ENCODE results near the gene TMC7. TPM values are rescaled to one million over a fixed set of nuclear protein-coding genes. Genes with fewer than 3 reads are reported as not detected.

TMC7 gene
- total RNA-seq, 1 experiment from 2014 or later = 5.2 TPM

GRCh38 chr16:19095654-19096053 lies 111.9 kb downstream of the TMC7 start:
- no peaks in the 10 kb centered on the region for H4K20me1 ChIP-seq (ENCODE audit: insufficient read depth)
- ATAC-seq = peak; percentile 61
- H3K36me3 ChIP-seq (ENCODE audit: control insufficient read depth in 1 of 2, insufficient read depth in 2 of 2, low read length in 2 of 2) = 0 out of 4 replicates have a peak, but pooled peaks cover 0 to 3% of the 10 kb centered on the region in 2 experiments
- H3K9ac ChIP-seq (ENCODE audit: low read length) = peak overlapping the region; percentile 22
- H3K27ac ChIP-seq (ENCODE audit: low read depth, low read length) = peak overlapping the region; percentile 78
- no peaks in the 10 kb centered on the region for H3K9me2 ChIP-seq (ENCODE audit: insufficient read depth)
- peak overlapping the region; percentile 42 for H3K4me2 ChIP-seq (ENCODE audit: low read length)
- 0 out of 4 replicates have a peak overlapping the region, but pooled peaks of 1 of the 2 experiments have one; percentile 2 for H3K4me3 ChIP-seq (replicated peaks in 1 of 2; ENCODE audit: low read depth in 1 of 2, low read length in 2 of 2)
- no TSS peak for BruUV-seq (replicated peaks)
- ChIA-PET POLR2A (interaction anchor here (0.9 to 2.6 kb wide), 8 partner anchors 9 to 289 kb away, joined by 3 to 17 read pairs (median 4); partner anchors contain the start of gene ITPRIPL2), CTCF (interaction anchor here (1.4 to 3.4 kb wide), 6 partner anchors 9 to 407 kb away, joined by 3 to 14 read pairs (median 10); partner anchors contain the start of genes ARL6IP1 and ITPRIPL2), RAD21 (ENCODE audit: low non-redundant PET in 1 of 2, low total read pairs in 2 of 2, uncharacterized antibody in 2 of 2, unreplicated experiment in 2 of 2) (interaction anchor here (0.7 to 1.2 kb wide), 3 partner anchors 10 to 279 kb away, joined by 3 to 4 read pairs (median 4); no protein-coding TSS in a partner anchor)
- no peaks in the 10 kb centered on the region for H3K27me3 ChIP-seq (ENCODE audit: insufficient read depth, low read length)
- H2AFZ ChIP-seq (ENCODE audit: low read depth, low read length, poor library complexity, severe bottlenecking) = no peak overlapping the region
- DNase-seq (ENCODE audit: low read depth, low spot score) = peak; percentile 67
- no peaks in the 10 kb centered on the region for H3K79me2 ChIP-seq (ENCODE audit: insufficient read depth, low read length)
- intact Hi-C loops (cut with micrococcal nuclease) = loop anchor here (2.0 kb wide), 1 partner anchor 19 kb away; no protein-coding TSS in a partner anchor
- peaks cover 24 to 42% of the 10 kb centered on the region in 2 experiments for H3K4me1 ChIP-seq (ENCODE audit: control insufficient read depth in 1 of 2, insufficient read depth in 2 of 2, low read length in 2 of 2)
- H3K9me3 ChIP-seq (ENCODE audit: control insufficient read depth in 1 of 2, insufficient read depth in 1 of 2, low read depth in 1 of 2, low read length in 2 of 2) = peaks cover 0 to 10% of the 10 kb centered on the region in 2 experiments; a peak in 3 of 4 replicates
- TF ChIP-seq CTCF (IDR thresholded peaks at IDR 0.05 in 2 of 3, conservative IDR thresholded peaks at IDR 0.05 in 1 of 3; ENCODE audit: borderline replicate concordance in 1 of 3, insufficient read depth in 1 of 3, low read depth in 2 of 3, low read length in 2 of 3) (no peak), EGR1 (IDR thresholded peaks at IDR 0.05; ENCODE audit: low read depth) (no peak), CEBPB (IDR thresholded peaks at IDR 0.05; ENCODE audit: low read depth) (peak; percentile 39; the same call in 1 of the 2 replicates), POLR2A (IDR thresholded peaks at IDR 0.05; ENCODE audit: borderline replicate concordance, extremely low read depth, insufficient read depth, insufficient read length) (no peak), FOSL1 (IDR thresholded peaks at IDR 0.05; ENCODE audit: low read depth) (peak; percentile 80), EZH2 (IDR thresholded peaks at IDR 0.05) (no peak), CBX3 (IDR thresholded peaks at IDR 0.05; ENCODE audit: low read depth) (peak; percentile 69), POLR2AphosphoS5 (IDR thresholded peaks at IDR 0.05; ENCODE audit: low read depth, low read length) (peak; percentile 22; the same call in 1 of the 2 replicates), JUND (IDR thresholded peaks at IDR 0.05) (peak; percentile 78), ZFX (IDR thresholded peaks at IDR 0.05) (no peak), ZNF274 (IDR thresholded peaks at IDR 0.05; ENCODE audit: low read depth, low read length) (no peak), ELF1 (IDR thresholded peaks at IDR 0.05; ENCODE audit: borderline replicate concordance, low read depth) (no peak), EZH2phosphoT487 (IDR thresholded peaks at IDR 0.05; ENCODE audit: borderline replicate concordance) (no peak), TCF7L2 (IDR thresholded peaks at IDR 0.05; ENCODE audit: borderline replicate concordance, extremely low read depth, insufficient read depth, insufficient read length) (no peak), RAD21 (IDR thresholded peaks at IDR 0.05; ENCODE audit: low read depth) (no peak), SP1 (IDR thresholded peaks at IDR 0.05; ENCODE audit: low read depth) (peak; percentile 64), ATF3 (IDR thresholded peaks at IDR 0.05) (no peak)
- TF ChIP-seq, protein P1, sequence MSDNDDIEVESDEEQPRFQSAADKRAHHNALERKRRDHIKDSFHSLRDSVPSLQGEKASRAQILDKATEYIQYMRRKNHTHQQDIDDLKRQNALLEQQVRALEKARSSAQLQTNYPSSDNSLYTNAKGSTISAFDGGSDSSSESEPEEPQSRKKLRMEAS (IDR thresholded peaks at IDR 0.05) = no peak; the same call in none of the 2 replicates
- TF ChIP-seq, protein P2, sequence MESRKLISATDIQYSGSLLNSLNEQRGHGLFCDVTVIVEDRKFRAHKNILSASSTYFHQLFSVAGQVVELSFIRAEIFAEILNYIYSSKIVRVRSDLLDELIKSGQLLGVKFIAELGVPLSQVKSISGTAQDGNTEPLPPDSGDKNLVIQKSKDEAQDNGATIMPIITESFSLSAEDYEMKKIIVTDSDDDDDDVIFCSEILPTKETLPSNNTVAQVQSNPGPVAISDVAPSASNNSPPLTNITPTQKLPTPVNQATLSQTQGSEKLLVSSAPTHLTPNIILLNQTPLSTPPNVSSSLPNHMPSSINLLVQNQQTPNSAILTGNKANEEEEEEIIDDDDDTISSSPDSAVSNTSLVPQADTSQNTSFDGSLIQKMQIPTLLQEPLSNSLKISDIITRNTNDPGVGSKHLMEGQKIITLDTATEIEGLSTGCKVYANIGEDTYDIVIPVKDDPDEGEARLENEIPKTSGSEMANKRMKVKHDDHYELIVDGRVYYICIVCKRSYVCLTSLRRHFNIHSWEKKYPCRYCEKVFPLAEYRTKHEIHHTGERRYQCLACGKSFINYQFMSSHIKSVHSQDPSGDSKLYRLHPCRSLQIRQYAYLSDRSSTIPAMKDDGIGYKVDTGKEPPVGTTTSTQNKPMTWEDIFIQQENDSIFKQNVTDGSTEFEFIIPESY (IDR thresholded peaks at IDR 0.05; ENCODE audit: extremely low read depth, insufficient replicate concordance, low read length) = no peak
- TF ChIP-seq, protein P3, sequence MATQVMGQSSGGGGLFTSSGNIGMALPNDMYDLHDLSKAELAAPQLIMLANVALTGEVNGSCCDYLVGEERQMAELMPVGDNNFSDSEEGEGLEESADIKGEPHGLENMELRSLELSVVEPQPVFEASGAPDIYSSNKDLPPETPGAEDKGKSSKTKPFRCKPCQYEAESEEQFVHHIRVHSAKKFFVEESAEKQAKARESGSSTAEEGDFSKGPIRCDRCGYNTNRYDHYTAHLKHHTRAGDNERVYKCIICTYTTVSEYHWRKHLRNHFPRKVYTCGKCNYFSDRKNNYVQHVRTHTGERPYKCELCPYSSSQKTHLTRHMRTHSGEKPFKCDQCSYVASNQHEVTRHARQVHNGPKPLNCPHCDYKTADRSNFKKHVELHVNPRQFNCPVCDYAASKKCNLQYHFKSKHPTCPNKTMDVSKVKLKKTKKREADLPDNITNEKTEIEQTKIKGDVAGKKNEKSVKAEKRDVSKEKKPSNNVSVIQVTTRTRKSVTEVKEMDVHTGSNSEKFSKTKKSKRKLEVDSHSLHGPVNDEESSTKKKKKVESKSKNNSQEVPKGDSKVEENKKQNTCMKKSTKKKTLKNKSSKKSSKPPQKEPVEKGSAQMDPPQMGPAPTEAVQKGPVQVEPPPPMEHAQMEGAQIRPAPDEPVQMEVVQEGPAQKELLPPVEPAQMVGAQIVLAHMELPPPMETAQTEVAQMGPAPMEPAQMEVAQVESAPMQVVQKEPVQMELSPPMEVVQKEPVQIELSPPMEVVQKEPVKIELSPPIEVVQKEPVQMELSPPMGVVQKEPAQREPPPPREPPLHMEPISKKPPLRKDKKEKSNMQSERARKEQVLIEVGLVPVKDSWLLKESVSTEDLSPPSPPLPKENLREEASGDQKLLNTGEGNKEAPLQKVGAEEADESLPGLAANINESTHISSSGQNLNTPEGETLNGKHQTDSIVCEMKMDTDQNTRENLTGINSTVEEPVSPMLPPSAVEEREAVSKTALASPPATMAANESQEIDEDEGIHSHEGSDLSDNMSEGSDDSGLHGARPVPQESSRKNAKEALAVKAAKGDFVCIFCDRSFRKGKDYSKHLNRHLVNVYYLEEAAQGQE (IDR thresholded peaks at IDR 0.05; ENCODE audit: low read depth) = no peak
